Body of pancreas (tissue), 4 donors: ENCODE results near the gene ITPKC.

Experiments used
- CTCF ChIP-seq, 7 experiments: fragments of 450-650 bp in 4 of 7; fragments of 200-600 bp in 3 of 7; sonication (generic) in 3 of 7; IDR thresholded peaks; one replicate each; pipeline ENCODE4 v1.5.1; 2016 to 2019; ENCODE audit warnings: antibody characterized with exemption in 7 of 7
- POLR2A ChIP-seq, 3 donors: fragments of 450-650 bp; IDR thresholded peaks; one replicate each; pipeline ENCODE4 v1.6.1; 2016; ENCODE audit warnings: antibody characterized with exemption in 3 of 3, mild to moderate bottlenecking in 2 of 3

GRCh38 chr19:40741527-40742390 lies 24.8 kb downstream of the ITPKC start:
- TF ChIP-seq CTCF (IDR thresholded peaks at IDR 0.05) (no peak), POLR2A (IDR thresholded peaks at IDR 0.05) (no peak)
